ENCODE measurements around the gene RASGEF1C.

The RASGEF1C gene

DNA sequence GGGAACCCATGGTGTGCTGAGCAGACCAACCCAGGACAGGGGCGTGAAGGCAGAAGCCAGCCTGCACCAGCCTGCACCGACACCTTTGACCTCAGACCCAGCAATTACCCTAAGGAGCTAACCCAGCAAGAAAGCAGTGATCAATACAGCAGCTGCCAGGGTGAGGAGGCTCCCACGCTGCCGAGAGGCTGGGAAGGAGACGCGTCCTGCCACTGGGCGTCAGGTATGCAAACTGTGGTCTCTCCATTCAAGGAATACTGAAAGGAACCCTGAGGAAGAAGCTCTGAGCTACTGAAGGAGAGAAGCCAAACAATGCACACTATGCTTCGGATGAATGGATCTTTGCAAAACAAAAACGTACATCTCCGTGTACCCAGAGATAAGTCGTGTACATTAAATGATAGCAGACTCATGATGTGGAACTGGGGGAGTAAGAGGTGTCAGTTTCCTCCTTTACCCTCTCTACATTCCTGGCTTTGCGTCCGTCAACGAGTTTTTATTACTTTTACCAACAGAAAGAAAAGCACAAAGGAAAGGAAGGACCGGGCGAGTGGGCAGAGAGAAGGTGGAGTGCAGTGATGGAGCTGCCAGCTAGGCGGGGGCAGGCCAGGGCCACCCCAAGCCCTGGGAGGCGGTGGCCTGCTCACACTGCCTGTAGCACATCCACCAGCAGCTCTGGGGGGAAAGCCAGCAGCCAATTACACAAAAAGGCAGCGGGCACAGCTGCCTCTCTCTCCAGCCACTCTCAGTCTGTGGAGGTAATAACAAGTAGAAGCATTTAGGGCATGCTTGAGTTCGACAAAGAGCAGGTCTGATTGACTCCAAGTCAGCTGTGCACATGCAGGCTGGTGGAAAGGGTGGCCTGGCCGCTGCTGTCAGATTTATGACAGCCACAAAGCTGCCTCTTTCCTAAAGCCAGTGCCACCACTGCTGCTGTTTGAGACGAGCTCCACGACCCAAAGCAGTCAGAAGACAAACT lies 29.3 kb downstream of the RASGEF1C start:
- DNase-seq, result no peak

DNA sequence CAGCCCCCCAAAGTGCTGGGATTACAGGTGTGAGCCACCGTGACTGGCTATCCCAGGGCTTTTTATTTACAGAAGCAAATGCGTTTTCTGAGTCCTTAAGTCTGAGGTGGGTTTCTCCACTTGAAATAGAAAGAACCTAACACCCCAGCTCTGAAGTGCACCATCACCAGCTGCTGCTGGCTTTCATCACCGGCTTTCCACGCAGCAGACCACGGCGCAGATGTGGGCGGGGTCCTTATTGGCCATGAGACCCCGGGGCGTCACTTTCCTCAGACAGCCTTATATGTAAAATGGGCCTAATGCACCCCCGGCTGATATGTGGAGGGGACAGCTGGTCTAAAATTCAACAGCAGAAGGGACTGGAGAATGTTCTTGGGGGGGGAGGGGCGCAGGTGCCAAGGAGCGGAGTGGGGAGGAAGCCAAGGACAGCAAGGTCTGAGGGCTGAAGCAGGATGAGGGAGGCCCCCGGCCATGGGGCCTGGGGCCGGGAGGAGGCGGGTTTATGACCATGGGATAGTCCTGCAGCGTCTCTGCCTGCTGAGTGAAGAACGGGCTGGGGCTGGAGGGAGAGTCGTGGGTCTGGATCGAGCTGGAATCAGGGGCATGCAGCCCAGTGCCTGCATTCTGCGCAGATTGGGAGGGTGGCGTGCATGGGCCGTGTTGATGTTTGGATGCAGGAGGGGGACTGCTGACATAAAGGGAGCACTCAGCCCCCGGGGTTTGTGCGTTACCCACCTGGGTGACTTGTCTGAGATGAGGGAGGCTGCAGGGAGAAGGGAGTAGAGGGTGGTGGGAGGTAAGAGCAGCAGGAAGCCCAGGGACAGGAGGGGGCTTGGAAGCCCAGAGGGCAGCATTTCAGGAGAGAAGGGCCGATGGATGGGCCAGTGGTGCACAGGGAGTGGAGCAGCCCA lies 30.2 kb downstream of the RASGEF1C start:
- no peak for DNase-seq

DNA sequence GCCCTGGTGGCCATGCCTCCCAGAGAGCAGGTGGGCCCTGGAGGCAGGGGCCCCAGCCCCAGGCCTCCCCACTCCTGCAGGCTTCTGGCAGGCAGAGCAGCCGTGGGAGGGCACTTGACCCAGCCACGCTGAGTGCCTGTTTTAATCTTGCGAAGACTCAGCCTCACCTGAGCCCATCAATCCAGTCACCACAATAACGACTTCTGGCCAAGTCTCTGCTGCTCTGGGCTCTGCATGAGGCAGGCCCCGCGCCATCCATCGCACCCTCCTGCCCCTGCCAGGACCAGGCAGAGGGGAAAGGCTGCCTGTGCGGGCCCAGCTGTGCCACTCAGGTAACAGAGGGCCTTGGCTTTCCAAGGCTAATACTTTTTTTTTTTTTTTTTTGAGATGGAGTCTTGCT lies 32.8 kb downstream of the RASGEF1C start:
- DNase-seq, result no peak

DNA sequence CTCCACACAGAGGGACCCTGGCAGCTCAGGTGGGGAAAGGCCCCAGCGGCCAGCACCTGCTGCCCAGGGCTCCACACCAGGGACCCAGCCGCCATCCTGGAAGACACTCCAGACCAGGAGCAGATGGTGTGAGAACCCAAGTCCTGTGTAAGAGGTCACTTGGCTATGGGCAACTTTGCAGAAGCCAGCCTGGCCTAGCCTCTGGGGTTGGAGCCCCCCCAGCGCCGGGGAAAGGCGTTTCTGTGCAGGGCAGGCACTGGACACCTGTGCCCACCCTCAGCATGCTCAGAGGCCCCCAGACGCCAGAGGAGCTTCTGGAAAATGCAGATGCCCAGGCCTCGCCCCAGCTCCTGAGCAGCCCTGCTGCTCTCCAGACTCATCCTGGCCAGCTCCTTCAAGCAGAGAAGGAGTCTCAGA lies 34.0 kb downstream of the RASGEF1C start:
- no peak for DNase-seq

DNA sequence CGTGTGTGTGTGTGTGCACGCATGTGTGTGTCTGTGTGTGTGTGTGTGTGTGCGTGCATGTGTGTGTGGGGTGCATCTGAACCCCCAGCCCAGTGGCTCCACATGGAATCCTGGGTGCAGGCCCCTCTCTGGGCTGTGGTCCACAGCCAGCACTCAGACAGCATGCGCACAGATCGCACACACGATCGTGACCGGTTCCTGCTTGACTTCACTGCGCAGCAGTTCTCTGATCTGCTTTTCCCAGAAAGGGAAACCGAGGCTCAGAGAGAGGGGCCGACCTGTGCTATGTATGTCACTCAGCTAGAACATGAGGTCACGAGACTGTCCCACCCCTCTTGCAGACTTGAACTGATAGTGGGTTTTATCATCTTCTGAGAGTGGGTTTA lies 34.4 kb downstream of the RASGEF1C start:
- no peak for DNase-seq

DNA sequence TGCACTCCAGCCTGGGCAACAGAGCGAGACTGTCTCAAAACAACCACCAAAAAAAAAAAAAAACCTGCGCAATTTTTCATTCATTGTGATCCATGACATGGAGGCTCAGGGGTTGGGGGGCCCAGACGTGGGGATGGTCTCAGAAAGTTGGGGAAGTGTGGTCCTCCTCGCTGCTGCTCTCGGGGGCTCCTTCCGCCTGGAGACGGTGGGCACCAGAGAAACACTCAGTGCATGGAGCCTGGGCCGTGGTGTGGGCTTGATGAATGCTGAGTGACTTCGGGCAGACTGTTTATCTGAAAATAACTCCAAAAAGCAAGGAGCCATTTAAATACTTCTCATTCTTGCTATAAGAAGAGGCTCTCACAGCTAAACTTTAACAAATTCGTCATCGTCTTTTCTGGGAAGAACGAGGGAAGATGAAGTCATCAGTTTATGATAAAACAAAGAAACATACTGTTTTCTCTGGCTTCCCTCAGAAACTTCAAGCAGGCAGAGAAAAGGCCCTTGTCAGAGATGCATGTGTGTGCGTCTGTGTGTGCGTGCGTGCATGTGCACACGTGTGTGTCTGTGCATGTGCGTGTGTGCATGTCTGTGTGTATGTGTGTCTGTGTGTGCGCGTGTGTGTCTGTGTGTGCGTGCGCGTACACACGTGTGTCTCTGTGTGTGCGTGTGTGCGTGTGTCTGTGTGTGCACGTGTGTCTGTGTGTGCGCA lies 35.0 kb downstream of the RASGEF1C start:
- no peak for DNase-seq

DNA sequence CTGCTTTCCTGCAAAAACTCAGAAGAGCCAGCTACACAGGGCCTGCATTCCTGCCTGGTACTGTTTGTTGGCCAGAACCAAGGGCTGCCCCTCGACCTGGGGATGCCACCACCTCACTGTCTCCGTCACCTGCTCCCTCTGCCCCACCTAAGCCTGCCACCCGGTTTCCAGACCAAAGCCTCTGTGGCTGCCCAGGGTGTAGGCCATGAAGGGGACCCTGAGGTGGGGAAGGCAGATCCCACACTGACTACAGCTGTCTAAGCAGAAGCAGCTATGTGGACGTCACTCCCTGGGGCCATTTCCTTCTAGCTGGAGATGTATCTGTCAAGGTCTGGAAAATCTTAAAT lies 35.8 kb downstream of the RASGEF1C start:
- DNase-seq, result no peak

DNA sequence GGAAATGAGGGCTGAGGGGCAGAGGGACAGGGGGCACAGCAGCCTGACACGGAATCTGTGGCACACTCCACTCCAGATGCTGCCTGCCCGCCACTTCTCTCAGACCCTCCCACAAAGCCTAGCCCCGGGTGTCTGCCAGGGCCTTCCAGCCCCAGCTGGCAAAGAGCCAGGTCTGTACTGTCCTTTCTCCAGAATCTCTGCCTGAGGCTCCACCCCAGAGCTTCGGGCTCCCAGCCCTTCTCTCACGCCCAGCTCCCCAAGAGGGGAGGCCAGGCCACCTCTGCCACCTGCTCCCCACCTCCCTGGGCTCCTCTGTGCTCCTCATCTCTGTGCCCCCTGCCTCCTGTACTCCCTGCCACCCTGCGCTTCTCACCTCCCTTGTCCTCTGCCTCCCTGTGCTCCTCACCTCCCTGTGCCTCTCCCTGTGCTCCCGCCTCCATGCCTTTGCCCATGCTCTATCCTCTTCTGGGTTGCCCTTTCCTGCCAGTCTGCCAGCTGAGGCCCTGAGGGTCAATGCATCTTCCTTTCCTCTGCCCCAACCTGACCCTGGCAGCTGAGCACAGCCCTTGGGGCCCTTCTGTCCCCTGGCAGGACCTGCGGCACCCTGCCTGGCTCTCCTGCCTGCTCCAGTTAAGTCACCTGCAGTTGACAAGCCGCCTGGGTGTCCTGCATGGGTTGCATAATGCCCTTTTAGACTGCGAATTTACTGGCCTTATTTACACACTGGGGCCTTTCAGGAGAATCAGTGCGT lies 36.4 kb downstream of the RASGEF1C start:
- no peak for DNase-seq

DNA sequence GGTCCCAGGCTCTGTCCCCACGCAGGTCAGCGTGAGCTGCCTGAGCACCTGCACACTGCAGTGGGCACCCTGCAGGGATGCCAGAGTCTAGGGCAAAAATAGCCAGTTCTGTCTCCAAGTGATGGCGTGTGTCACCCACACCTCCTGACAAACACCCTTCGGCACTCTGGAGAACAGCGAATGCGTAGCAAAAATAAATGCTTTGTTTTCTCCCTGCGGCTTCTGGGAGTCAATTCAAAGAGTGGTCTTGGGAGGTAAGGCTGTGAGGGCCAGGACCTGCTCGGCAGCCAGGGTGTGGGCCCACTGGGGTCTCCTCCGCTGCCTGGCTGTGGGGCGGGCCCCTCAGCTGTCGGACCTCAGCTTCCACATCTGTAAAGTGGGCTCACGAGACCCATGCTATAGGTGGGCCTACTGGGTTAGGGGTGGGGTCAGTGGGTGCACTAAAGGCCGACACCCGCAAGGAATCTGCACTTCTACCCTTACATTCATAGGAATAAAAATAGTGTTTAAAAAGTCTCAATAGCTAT lies 37.4 kb downstream of the RASGEF1C start:
- DNase-seq, result no peak

DNA sequence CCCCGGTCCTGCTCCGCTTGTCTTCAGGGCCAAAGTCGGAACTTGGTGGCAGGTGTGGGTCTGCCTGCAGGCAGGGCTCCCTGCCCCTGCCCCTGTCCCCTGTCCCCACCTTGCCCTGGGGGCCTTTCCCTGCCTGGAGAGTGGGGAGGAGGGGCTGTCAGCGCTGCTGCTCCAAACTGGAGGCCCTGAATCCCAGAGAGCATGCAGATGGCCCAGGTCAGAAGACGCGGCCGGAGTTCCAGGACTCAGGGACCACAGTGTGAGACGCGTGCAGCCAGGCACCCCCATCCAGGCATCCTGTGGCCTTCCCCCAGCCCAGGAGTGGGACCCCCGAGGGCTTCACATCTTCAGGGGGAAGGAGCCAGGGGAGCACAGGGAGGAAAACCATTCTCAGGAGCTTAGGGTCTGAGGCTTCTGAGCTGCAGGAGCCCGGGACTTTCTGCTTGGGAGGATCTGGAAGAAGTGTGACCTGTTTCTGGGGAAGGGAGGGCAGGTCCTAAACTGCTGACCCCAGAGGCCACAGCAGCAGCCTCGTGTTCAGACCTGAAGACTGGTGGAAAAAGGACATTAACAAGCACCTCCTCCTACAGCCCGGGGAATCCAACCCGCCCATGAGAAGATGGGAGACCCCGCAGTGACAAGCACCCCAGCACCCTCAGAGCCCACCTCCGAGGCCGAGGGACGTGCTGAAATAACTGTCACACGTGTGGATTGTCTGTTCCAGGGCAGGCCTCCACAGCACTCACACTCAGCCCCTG lies 38.0 kb downstream of the RASGEF1C start:
- DNase-seq, result no peak

DNA sequence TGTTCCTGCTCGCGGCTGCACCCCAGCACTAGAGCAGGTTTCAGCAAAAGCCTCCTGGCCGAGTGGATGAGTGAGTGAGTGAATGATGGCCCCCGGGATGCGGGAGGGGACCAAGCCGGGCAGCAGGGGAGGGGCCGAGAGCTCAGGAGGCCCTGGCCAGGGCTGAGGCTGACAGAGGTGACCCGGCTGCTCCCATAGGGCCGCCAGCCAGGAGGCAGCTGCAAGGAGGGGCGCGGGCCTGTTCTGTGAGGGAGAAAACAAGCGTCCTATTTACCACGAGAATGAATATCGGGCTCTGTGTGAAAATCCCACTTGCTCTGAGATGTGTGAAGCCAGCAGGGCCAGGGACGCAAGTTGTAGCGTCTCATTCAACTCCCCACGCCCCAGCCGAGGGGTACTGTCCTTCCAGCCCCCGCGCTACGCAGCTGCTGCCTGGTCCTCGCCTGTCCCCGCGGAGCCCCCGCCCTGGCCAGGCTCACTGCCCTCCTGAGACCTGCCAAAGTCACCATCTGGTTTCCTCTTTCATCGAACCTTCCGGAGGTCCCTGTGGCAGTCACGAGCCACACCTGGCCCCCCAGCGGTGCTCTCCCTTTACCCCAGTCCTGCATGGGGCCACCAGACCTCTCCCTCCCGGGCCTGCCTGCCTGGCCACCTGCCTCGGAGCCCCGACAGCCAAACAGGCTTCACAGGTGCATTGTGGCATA lies 38.8 kb downstream of the RASGEF1C start:
- no peak for DNase-seq

DNA sequence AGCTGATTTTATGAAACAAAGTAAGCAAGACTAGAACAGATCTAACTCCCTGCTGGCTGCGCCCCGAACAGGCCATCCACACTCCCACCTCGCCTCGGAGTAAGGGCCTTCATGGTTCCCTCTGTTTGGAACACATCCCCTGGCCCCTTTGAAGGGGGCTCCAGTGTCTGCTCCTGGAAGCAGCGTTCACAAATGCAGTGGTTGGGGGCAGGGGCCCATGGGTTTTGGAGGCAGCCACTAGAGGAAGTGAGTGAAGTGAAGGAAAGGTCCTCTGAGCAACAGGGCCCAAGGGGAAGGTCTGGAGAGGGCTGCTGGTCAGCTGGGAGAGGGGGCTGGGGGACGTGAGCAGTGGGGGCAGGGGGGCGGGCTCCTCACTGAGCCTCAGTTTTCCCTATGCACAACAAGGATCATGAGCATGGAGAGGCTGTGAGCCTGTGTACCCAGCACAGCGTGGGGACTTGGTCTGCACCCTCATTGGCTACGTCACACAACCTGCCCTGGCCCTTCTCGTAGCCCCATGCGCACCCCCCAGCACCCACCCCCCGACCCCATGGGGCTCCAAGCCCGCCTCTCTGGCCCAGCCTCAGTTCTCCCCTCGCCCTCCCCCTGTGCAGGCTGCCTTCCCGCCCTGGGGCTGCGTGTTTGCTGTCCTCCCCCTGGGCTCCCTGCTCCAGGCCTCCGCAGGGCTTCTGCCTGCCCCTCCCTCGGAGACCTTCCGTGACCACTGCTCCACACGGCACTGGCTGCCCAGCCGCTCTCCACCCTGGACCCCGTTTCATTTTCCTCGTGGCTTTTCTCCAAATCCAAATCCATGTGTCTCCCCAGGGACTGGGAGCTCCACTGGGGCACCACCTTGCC lies 39.5 kb downstream of the RASGEF1C start:
- no peak for DNase-seq

DNA sequence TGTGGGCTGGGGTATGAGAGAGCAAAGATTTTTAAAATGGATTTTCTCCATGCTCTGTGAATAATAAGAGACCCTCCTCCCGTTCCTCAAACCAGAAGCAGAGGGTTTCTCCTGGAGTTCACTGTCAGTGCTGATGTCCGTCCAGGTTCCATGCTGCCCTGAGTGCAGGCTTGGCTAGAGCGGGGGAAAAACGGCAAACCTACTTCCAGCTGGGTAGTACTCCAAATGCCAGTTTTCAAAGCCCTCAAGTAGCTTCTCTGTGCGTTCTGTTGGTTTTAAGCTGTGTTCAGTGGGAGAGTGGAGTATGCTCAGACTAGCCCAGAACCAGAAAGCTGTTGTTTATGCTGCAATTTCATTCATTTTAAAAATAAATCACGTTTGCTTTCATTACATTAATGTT lies 40.3 kb downstream of the RASGEF1C start:
- no peak for DNase-seq

DNA sequence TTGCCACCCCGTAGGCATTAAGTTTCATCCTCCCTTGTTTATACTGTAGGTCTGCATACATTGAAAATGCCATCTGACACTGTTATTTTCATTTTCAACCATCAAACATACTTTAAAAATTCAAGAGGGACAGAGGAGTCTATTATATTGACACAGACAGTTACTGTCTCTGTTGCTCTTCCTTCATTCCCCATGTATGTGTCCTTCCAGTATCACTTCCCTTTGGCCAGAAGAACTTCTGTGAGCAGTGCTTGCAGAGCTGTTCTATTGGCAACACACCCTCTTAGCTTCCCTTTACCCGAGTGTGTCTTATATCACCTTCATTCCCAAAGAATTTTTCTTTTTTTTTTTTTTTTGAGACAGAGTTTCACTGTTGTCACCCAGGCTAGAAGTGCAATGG lies 42.8 kb downstream of the RASGEF1C start:
- DNase-seq, result no peak

DNA sequence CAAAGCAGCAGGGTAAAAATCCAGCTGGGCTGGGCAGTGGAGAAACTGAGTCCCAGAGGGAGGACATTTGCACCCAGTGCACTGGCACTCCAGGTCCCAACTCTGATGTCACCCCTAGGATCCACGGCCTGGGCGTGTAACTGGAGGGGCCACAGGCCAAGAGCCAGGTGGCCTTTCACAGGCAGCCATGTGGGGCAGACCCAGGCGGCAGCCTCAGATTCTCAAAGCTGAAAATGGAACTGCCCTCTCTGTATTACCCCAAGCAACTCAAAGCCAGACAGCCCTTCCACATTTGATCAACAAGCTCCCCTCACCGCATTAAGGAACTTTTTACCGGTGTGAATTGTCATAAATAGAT lies 46.7 kb downstream of the RASGEF1C start:
- no peak for DNase-seq

DNA sequence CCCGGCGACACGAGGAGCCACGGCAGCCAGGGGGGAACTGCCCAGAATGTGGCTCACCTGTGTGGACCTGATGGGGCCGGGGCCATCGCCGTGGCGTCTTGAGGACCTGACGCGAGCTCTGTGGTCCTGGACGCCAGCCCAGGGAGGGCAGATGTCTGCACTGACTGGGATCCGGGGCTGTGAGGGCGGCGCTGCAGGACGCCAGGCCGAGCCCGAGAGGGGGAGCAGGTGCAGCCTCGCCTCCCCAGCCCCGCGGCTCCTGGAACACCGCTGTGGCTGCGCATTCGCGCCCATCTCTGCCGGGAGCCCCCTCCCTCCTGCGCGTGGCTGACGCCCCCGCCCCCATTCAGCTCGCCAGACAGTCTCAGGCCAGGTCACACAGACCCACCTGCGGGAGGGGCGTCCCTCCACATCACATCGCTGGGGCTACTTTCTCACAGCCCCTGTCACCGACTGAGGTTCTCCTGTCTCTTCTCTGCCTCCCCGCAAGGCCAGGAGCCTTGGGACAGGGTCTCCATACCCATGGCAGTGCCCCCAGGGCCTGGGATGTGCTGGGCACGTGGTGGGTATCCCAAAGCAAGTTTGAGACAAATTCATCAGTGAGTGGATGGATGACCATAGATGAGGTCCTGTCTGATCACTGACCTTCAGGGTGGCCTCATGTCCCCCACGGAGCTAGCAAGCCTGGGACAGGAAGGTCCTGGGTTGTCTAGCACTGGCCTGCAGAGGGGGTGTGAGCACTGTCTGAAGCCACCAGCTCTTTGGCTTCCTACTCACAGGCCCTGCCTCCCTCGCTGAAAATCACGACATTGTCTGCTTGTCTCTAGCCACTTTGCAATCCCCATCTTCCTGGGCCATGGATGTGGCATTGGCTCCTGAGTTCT lies 47.3 kb downstream of the RASGEF1C start:
- DNase-seq, result no peak

DNA sequence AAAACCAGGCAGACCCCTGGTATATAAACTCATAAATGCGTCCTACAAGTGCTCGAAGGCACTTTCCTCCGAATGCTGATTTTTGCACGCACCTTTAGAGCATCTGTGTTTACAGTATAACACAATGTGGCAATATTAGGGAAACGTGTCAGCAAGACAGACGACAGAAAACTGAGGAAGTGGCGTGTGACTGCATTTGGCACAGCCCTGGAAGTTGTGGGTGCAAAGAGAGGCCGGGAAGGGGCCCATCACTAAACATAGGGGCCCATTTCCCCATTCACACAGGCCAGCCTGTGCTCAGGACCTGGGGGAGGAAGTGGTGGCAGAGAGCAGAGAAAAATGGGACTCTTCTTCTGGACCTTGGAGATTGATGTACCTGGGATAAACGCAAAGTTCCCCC lies 48.2 kb downstream of the RASGEF1C start:
- DNase-seq, result no peak

DNA sequence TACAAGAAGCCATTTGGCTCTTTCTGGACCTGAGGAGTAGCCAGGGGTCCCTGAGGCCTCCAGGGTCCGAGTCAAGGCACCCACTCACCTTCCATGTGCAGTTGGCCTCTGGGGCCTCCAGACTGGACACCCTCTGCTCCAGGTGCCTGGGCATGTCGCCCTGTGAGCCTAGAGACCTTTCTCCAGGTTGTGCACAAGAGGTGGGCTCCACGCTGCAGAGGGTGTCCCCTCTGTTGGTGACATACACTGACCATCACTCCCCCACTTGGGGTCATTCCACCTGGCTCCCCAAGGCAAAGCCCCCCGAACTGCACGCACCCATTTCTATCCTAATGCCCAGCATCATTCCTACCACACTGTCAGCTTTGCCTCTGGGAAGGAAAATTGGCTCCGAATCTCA lies 48.8 kb downstream of the RASGEF1C start:
- DNase-seq, result no peak

DNA sequence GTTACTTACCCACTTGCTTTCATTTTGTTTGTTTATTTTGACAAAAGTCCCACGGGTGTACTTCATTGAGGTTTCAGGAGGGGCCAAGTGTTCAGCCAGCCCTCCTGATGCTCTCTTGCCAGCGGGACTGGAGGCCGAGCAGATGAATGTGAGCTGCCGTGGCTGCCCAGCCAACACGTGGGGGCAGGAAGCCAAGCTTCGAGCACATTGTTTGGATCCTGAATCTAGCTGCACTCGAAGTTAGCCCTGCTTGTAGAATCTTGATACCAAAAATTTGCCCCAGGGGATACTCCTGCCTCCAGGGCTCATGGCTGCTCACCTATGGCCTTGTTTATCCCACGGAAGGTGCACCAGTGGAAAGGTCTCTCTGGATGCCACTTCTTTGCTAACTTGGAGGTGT lies 49.3 kb downstream of the RASGEF1C start:
- no peak for DNase-seq

Measured in activated gamma-delta T cell (primary cell).